H1 (cell line): Measurements from ENCODE around the gene DIPK1B. TPM values are rescaled to one million over a fixed set of nuclear protein-coding genes. Genes with fewer than 3 reads are reported as not detected.
A peak's percentile ranks its signal among the peaks of the same experiment; 100 is the strongest.

ENCODE experiments used
- CTCF ChIA-PET: fragments of 300-600 bp; sonication (Branson Sonifier 250); formaldehyde crosslinking; loops from one replicate; lab custom pipeline; 2021; ENCODE audit not compliant: partially characterized antibody; lab: Charles Lee
- POLR2A ChIA-PET: fragments of 300-600 bp; sonication (Branson Sonifier 250); formaldehyde crosslinking; loops from one replicate; lab custom pipeline; 2021; ENCODE audit warnings: inconsistent platforms; ENCODE audit not compliant: partially characterized antibody; lab: Charles Lee
- DNase-seq, 2 experiments: peaks; one replicate each; pipeline versions ENCODE4 v3.0.0 to v3.0.0-alpha.2; 2010 to 2022; ENCODE audit warnings: low spot score in 2 of 2, low read depth in 1 of 2, mixed read lengths in 1 of 2
- FAIRE-seq: peaks from 2 replicates; lab custom pipeline; 2011; peaks lifted over from hg19 to GRCh38; lab: Jason Lieb, UNC
- H2AFZ ChIP-seq: 2 replicates; pipeline ENCODE4 v1.8.1; 2012; ENCODE audit warnings: low read length, inconsistent platforms
- H2AK5ac ChIP-seq: 2 replicates; pipeline ENCODE4 v1.6.1; 2013; ENCODE audit warnings: low read depth, low read length
- H2BK120ac ChIP-seq: replicated peaks from 2 replicates; pipeline ENCODE3; 2013; ENCODE audit warnings: low read depth, low read length, inconsistent platforms
- H2BK12ac ChIP-seq: 2 replicates; pipeline ENCODE4 v1.6.1; 2013; ENCODE audit warnings: low read depth, low read length
- H2BK15ac ChIP-seq: 2 replicates; pipeline ENCODE4 v1.6.1; 2013; ENCODE audit warnings: low read length
- H2BK20ac ChIP-seq: 2 replicates; pipeline ENCODE4 v1.6.1; 2013; ENCODE audit warnings: low read length
- H2BK5ac ChIP-seq: 2 replicates; pipeline ENCODE4 v1.6.1; 2013; ENCODE audit warnings: low read depth, low read length
- H3K14ac ChIP-seq: 2 replicates; pipeline ENCODE4 v1.6.1; 2013; ENCODE audit warnings: inconsistent platforms; ENCODE audit not compliant: insufficient read length
- H3K18ac ChIP-seq: 2 replicates; pipeline ENCODE4 v1.6.1; 2013; ENCODE audit warnings: low read length; ENCODE audit errors: extremely low read depth
- H3K23ac ChIP-seq: 2 replicates; pipeline ENCODE4 v1.6.1; 2013; ENCODE audit warnings: inconsistent platforms; ENCODE audit not compliant: insufficient read length
- H3K23me2 ChIP-seq: 2 replicates; pipeline ENCODE4 v1.6.1; 2013; ENCODE audit warnings: low read depth, low read length
- H3K27ac ChIP-seq: 2 replicates; pipeline ENCODE4 v1.6.1; 2011; ENCODE audit warnings: low read depth, low read length, inconsistent platforms
- H3K27me3 ChIP-seq, 4 experiments: replicated peaks in 1 of 4; 1 replicate in 1 of 4; 2 replicates in 3 of 4; pipeline versions ENCODE4 v1.6.1 to v1.8.1; 2011 to 2013; ENCODE audit warnings: low read length in 3 of 4, mild to moderate bottlenecking in 3 of 4, inconsistent platforms in 2 of 4, mixed read lengths in 2 of 4, moderate library complexity in 1 of 4; ENCODE audit not compliant: control insufficient read depth in 3 of 4, insufficient read depth in 3 of 4; ENCODE audit errors: extremely low read depth in 1 of 4
- H3K36me3 ChIP-seq, 4 experiments: 2 replicates each; pipeline versions ENCODE4 v1.6.1 to v1.8.1; 2011 to 2013; ENCODE audit warnings: mild to moderate bottlenecking in 4 of 4, low read length in 3 of 4, moderate library complexity in 2 of 4, control low read depth in 1 of 4, inconsistent platforms in 1 of 4; ENCODE audit not compliant: insufficient read depth in 4 of 4, control insufficient read depth in 2 of 4
- H3K4ac ChIP-seq: replicated peaks from 2 replicates; pipeline ENCODE3; 2013; ENCODE audit warnings: low read length, low read depth, mixed read lengths, inconsistent platforms; ENCODE audit not compliant: insufficient read length
- H3K4me1 ChIP-seq, 4 experiments: replicated peaks in 1 of 4; 1 replicate in 1 of 4; 2 replicates in 3 of 4; pipeline versions ENCODE4 v1.6.1 to v1.8.1; 2011 to 2013; ENCODE audit warnings: low read length in 3 of 4, inconsistent platforms in 2 of 4, mixed read lengths in 1 of 4; ENCODE audit not compliant: insufficient read depth in 4 of 4, control insufficient read depth in 3 of 4
- H3K4me2 ChIP-seq, 2 experiments: 2 replicates each; pipeline versions ENCODE4 v1.6.1 to v1.8.1; 2011 to 2013; ENCODE audit warnings: low read depth in 2 of 2, low read length in 2 of 2, control low read depth in 1 of 2, inconsistent platforms in 1 of 2, mild to moderate bottlenecking in 1 of 2; ENCODE audit not compliant: insufficient read depth in 1 of 2
- H3K4me3 ChIP-seq, 4 experiments: fragments of 200-600, 300-600 bp in 1 of 4; sonication (generic), shearing (Covaris generic), sonication (Bioruptor Twin) in 1 of 4; 2 replicates each; pipeline versions ENCODE4 v1.5.1 to v1.8.1; 2011 to 2016; ENCODE audit warnings: low read length in 4 of 4, low read depth in 3 of 4, control low read depth in 2 of 4, inconsistent platforms in 2 of 4, mild to moderate bottlenecking in 2 of 4, mixed read lengths in 1 of 4, moderate library complexity in 1 of 4; ENCODE audit not compliant: insufficient read depth in 2 of 4; ENCODE audit errors: extremely low read depth in 1 of 4
- H3K56ac ChIP-seq: replicated peaks from 2 replicates; pipeline ENCODE3; 2013; ENCODE audit warnings: low read depth, mild to moderate bottlenecking, mixed read lengths, low read length, inconsistent platforms; ENCODE audit not compliant: insufficient read length
- H3K79me1 ChIP-seq: 2 replicates; pipeline ENCODE4 v1.6.1; 2013; ENCODE audit warnings: low read depth, low read length, control low read depth
- H3K79me2 ChIP-seq, 2 experiments: 2 replicates each; pipeline versions ENCODE4 v1.6.1 to v1.8.1; 2012 to 2013; ENCODE audit warnings: low read length in 2 of 2, mild to moderate bottlenecking in 2 of 2, inconsistent platforms in 1 of 2; ENCODE audit not compliant: insufficient read depth in 2 of 2, control insufficient read depth in 1 of 2
- H3K9ac ChIP-seq, 4 experiments: replicated peaks in 1 of 4; 1 replicate in 1 of 4; 2 replicates in 3 of 4; pipeline versions ENCODE4 v1.6.1 to v1.8.1; 2011 to 2013; ENCODE audit warnings: low read depth in 3 of 4, low read length in 3 of 4, control low read depth in 2 of 4, mild to moderate bottlenecking in 2 of 4, moderate library complexity in 2 of 4, inconsistent platforms in 1 of 4; ENCODE audit errors: extremely low read depth in 1 of 4
- H3K9me3 ChIP-seq, 2 experiments: 2 replicates each; pipeline versions ENCODE4 v1.6.1 to v1.8.1; 2012 to 2013; ENCODE audit warnings: mild to moderate bottlenecking in 2 of 2, moderate library complexity in 2 of 2, control low read depth in 1 of 2, inconsistent platforms in 1 of 2, low read depth in 1 of 2, low read length in 1 of 2, mixed read lengths in 1 of 2; ENCODE audit not compliant: insufficient read depth in 2 of 2
- H4K20me1 ChIP-seq, 2 experiments: replicated peaks in 1 of 2; 2 replicates each; pipeline versions ENCODE3 to v1.8.1; 2011 to 2013; ENCODE audit warnings: inconsistent platforms in 2 of 2, low read length in 2 of 2, mild to moderate bottlenecking in 1 of 2; ENCODE audit not compliant: insufficient read depth in 2 of 2, control insufficient read depth in 1 of 2
- H4K5ac ChIP-seq: 2 replicates; pipeline ENCODE4 v1.6.1; 2013; ENCODE audit warnings: low read length, low read depth, mixed read lengths, inconsistent platforms; ENCODE audit not compliant: insufficient read length
- H4K8ac ChIP-seq: 2 replicates; pipeline ENCODE4 v1.8.0; 2013; ENCODE audit warnings: mild to moderate bottlenecking, moderate library complexity, low read length, inconsistent platforms; ENCODE audit not compliant: insufficient read depth; ENCODE audit errors: extremely low read depth
- H4K91ac ChIP-seq: replicated peaks from 2 replicates; pipeline ENCODE3; 2013; ENCODE audit warnings: low read length, mixed read lengths, inconsistent platforms; ENCODE audit not compliant: insufficient read length
- E2F6 ChIP-seq: IDR thresholded peaks from 2 replicates; pipeline ENCODE4 v1.6.1; 2012; ENCODE audit warnings: inconsistent platforms
- EGR1 ChIP-seq: IDR thresholded peaks from 2 replicates; pipeline ENCODE4 v1.6.1; 2011; ENCODE audit warnings: low read depth, low read length, borderline replicate concordance
- KDM4A ChIP-seq: IDR thresholded peaks from one replicate; pipeline ENCODE4 v1.7.1; 2012; ENCODE audit warnings: low read depth, mild to moderate bottlenecking, moderate library complexity, low read length, inconsistent platforms; ENCODE audit not compliant: severe bottlenecking
- RBBP5 ChIP-seq: IDR thresholded peaks from 2 replicates; pipeline ENCODE4 v1.7.1; 2012; ENCODE audit warnings: low read depth, mild to moderate bottlenecking, inconsistent platforms, low read length, moderate library complexity, borderline replicate concordance
- SAP30 ChIP-seq: fragments of 300-600 bp; sonication (generic); IDR thresholded peaks from 2 replicates; pipeline ENCODE4 v1.7.1; 2012; ENCODE audit warnings: low read length, moderate library complexity, mild to moderate bottlenecking, inconsistent platforms; ENCODE audit not compliant: insufficient read depth, insufficient replicate concordance
- WGBS, 2 experiments: shearing (Covaris generic) in 1 of 2; methylation state at CpG; one replicate each; pipeline versions ENCODE4 v1.1.6 to v1.1.7; 2013 to 2015; ENCODE audit warnings: low lambda C conversion rate in 2 of 2, mixed read lengths in 2 of 2, inconsistent platforms in 1 of 2, low coverage in 1 of 2, missing lambda C conversion rate in 1 of 2; ENCODE audit not compliant: insufficient replicate concordance in 2 of 2, insufficient coverage in 1 of 2, insufficient read length in 1 of 2; ENCODE audit errors: extremely low coverage in 1 of 2, missing lambda C conversion rate in 1 of 2; 5-methylcytosine and 5-hydroxymethylcytosine counted together
- polyA plus RNA-seq, 7 experiments: library from polyadenylated mRNA; depleted of rRNA in 3 of 7; stranded (reverse) in 5 of 7; unstranded in 2 of 7; fragments of >200 nt in 5 of 7; fragments of 200-250 nt in 2 of 7; gene quantifications; 1 replicate in 5 of 7; 2 replicates in 1 of 7; 4 replicates in 1 of 7; pipeline versions ENCODE4 v1.2.1 to v1.2.3, GENCODE V29; 2011 to 2013; ENCODE audit warnings: missing spikeins in 2 of 7, mixed read lengths in 2 of 7
- total RNA-seq: library from RNA; stranded (reverse); fragmentation: NEBNext Ultra II Directional; extraction: Animal tissue kit (Norgen Biotek cat#: 25700); gene quantifications from 2 replicates; pipeline ENCODE4 v1.2.1, GENCODE V29; 2021

The DIPK1B gene
- total and polyA plus RNA-seq, 2 of the 8 experiments (the other 6 are each of a cell fraction or from before 2014, with no cell fraction given), result 32.3 to 64.8 TPM

- no peaks in the 10 kb centered on the region for H3K23me2 ChIP-seq
- H3K36me3 ChIP-seq, result no peaks in the 10 kb centered on the region
- H3K14ac ChIP-seq, result no peak overlapping the region
- no peak for TF ChIP-seq EGR1
- no peak for TF ChIP-seq KDM4A
- no peak for TF ChIP-seq E2F6
- no peak for TF ChIP-seq RBBP5
- TF ChIP-seq SAP30, result no peak
- TF ChIP-seq, all 59 proteins: peak for 0
- DNase-seq (peak in 1 of 2 experiments; percentile 49), FAIRE-seq (no peak)
- Histone ChIP-seq H3K9me3 (no peaks in the 10 kb centered on the region), H3K4me2 (no peak overlapping the region; a peak in 1 of 4 replicates), H3K27ac (no peak overlapping the region), H3K4me3 (no peak overlapping the region), H2BK12ac (no peak overlapping the region), H4K20me1 (no peaks in the 10 kb centered on the region), H4K8ac (no peak overlapping the region), H3K56ac (no peak overlapping the region), H3K23ac (no peak overlapping the region), H2BK120ac (no peak overlapping the region), H2AFZ (peak overlapping the region; percentile 80; the same call in 1 of the 2 replicates), H3K9ac (no peak overlapping the region), H3K4ac (no peak overlapping the region), H2BK15ac (no peak overlapping the region), H3K27me3 (peaks cover 0 to 2% (median 0%) of the 10 kb centered on the region in 4 experiments; a peak in 2 of 7 replicates), H3K4me1 (peaks cover 0 to 13% (median 4%) of the 10 kb centered on the region in 4 experiments; a peak in 5 of 7 replicates), H3K79me2 (no peaks in the 10 kb centered on the region), H3K79me1 (no peaks in the 10 kb centered on the region), H2BK20ac (no peak overlapping the region), H4K5ac (no peak overlapping the region), H3K18ac (no peak overlapping the region; the same call in 1 of the 2 replicates), H4K91ac (no peak overlapping the region), H2BK5ac (no peak overlapping the region), H2AK5ac (no peak overlapping the region)
- ChIA-PET CTCF (interaction anchor here (0.6 to 2.0 kb wide), 5 partner anchors 18 to 861 kb away, joined by 3 to 9 read pairs (median 4); no protein-coding TSS in a partner anchor), POLR2A (interaction anchor here (0.7 kb wide), 1 partner anchor 26 kb away, joined by 4 read pairs; no protein-coding TSS in a partner anchor)
- 81% methylated on average over 37 of the region's 38 CpGs; no CpG with 5 or more reads in 1 of the 2 experiments for WGBS, 2 experiments
These were observed 11.3 kb upstream of the DIPK1B start for GRCh38 chr9:136700959-136701667.
